OCI-M2 (cell line): ENCODE measurements around the gene IFI27L1.

Experiments
- DNase-seq: peaks from one replicate; lab custom pipeline; 2025; ENCODE audit not compliant: unreplicated experiment; lab: John Stamatoyannopoulos, UW

The IFI27L1 gene

DNA sequence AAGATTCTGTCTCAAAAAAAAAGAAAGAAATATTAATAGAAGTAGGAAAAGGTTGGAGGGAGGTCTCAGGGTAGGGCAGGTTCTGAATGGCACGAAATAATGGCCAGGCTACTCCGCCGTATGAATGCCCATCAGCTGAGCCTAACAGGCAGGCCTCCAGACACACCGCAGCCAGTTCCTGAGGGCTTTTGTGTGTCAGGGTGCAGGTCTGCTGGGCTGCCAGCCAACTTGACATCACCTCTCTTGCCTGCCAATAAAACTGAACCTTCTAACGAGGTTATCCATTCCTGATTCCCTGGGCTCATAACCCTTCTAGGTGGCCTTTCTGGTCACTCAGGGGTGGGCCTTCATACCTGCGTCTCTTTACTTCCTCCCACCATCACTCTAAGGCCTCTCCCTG lies 32.4 kb downstream of the IFI27L1 start:
- DNase-seq = no peak

DNA sequence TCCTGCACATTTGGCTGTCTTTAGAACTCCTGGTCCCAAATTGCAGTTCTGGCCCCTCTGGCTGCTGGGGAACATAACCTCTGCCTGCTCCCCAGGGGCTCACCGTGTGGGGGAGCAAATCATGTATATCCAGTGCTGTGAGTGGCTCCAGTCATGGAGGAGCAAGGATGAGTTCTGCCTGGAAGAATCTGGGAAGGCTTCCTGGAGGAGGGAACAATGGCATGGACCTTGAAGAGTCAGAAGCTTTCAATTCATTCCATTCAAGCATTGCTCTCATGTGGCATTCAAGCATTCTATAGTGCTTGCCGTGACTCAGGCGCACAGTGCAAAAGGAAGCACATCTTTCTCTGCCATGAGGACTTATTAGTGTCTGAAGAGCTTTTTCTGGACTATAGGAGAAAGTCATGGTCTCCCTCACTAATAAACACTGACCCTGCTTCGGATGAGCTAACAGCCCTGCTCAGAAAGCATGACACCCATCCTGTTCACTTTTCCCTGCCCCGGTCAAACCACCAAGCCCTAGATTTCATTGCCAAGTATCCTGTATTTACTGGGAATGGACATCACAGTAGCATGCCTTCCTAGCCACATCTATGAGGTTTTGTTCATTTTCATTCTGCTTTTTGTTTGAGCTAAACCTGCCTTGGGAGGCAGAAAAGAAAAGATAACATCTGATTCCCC lies 32.9 kb downstream of the IFI27L1 start:
- no peak for DNase-seq

DNA sequence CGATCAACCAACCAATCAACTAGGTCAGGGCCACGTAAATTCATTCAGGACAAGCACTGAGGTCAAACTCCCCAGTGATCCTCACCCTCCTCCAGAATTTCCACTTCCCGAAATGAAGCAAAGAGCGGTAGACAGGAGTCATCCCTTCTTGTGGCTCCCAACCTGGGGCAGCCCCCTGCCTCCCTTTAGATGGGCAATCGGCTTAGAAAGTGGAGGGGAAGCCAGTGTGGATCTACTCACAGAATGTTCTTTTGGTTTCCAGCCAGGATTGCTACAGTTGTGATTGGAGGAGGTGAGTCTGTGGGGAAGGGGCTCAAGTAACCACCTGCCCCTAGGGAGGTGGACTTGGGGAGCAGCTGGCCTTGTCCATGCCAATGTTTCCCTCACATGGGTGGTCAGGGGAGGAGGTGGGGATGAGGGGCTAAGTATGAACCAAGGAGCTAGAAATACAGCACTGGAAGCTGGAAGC lies 33.5 kb downstream of the IFI27L1 start:
- no peak for DNase-seq

DNA sequence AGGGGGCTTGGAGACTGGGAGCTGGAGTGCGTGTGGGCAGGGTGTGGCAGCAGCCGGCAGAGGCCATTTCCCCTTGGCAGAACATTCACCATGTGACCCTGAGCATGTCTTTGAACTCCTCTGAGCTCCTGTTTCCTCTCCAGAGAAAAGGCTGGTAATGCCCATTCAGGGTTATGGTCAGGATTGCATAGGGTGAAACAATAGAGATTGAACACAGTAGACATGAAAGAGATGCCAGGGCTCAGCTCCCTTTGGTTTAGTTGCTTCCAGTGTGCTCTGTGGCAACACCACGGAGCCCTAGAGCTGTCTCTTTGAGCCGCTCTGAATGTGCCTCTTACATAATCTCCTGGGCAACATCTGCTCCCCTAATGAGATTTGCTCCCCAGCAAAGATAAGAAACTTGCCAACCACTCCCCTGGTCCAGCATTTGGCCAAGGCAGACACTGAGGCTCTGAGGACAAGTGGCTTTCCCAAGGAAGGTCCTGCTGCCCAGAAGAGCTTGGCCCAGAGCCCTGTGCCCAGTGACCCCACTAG lies 34.0 kb downstream of the IFI27L1 start:
- no peak for DNase-seq

DNA sequence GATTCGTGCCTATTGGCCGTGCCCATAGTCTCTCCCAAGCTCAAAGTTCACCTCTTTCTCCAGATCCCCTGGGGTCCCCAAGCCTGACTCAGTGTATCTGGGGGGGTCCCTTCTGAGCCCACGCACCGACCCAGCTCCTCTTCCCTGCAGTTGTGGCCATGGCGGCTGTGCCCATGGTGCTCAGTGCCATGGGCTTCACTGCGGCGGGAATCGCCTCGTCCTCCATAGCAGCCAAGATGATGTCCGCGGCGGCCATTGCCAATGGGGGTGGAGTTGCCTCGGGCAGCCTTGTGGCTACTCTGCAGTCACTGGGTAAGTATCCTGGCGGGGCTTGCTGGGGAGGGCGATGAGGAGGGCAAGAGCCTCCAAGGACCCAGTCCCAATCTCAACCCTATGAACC lies 34.5 kb downstream of the IFI27L1 start:
- no peak for DNase-seq

DNA sequence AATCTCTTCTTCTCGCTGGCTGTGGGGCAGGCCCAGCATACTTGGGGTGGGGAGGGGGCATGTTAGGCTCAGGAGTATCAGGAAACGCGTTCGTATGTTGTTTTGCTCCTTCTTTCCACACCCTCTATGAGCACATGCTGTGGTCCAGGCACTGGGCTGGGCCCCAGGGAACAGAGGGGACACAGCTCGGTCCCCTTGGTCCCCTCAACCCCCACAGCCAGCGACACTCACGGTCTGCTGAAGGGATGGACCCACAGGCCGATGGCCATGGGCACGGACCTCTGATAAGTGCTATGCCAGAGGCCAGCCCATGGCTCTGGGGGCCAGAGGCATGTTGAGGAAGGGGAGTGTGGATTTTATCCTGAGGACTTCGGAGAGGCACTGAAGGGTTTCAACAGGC lies 35.6 kb downstream of the IFI27L1 start:
- DNase-seq = no peak

DNA sequence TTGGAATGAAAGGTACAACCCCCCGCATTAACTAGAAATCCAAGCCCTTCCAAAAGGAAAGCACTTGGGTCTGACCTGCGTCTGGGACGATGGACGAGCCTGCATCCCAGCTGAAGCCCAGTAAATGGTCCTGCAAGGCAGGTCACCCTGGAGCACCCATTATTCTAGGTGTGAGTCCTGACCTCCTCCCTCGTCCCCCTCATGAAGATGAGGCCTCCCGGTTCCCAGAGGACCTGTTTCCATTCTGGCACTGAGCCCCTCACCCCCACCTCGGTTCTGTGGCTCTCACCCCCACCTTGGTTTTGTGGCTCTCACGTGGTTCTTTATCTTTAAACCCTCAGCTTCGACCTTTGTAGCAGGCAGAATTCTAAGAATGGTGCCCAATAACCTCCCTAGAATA lies 36.7 kb downstream of the IFI27L1 start:
- no peak for DNase-seq

DNA sequence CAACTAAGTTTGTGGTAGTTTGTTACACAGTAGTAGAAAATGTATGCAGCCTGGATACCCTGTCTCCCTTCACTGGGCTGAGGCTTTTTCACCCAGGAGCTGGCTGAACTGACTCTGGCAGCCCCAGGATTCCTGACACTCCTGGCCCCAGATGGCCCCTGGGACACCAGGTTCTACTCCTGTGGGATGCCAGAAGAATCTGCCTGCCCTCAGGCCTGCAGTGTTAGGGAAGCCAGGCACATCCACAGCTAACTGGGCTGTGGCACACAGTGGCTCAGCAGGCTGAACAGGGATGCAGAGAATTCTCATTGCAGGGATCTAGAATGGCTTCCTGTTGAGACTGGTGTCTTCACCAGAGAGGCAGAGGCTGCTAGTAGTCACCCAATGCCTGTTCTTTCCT lies 38.0 kb downstream of the IFI27L1 start:
- no peak for DNase-seq

DNA sequence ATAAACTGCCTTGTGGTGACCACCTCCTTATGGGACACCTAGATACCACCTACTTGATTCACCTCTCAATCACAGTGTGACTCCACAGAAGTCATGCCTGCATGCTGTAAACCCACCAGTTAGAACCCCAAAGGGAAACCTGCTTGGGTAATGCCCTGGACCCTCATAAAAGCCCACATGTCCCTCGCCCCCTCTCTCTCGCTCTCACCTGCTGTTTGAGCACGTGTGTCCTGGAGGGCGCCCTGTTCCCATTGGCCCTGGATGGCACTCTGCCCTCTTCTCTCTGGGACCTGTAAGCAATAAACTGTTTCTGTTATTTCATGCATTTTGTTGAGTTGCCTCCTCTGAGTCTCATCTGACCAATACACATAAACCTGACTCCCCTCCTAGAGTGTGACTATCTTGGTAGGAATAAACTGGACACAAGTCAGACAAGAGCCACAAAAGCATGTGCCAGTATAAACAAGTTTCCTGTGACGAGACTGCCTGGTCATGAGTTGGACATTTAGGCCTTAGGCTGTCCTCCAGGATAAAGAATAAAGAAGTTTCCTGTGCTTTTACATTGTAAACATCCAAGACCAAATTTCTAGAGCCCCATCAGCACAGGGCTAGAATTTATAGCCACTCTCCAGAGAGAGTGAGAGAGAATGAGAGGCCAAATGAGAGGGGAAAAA lies 39.7 kb downstream of the IFI27L1 start:
- DNase-seq = no peak

DNA sequence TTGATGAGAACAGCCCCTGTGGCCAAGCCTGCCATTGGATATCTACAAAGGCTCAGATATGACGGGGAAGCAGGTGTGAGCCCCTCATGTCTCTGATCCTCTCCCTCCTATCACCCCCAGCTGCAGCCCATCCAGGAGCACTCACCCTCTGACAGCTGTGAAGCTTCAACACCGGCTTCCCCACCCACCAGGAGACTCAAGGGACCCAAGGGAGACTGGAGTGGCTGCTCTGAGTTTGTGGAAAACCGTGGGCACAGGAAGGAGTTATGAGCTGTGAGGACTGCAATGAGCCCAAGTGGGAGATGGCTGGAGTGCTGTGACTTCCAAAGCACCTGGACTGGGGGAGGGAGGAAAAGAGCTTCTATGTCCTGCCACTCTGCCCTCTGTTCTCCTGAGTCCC lies 40.4 kb downstream of the IFI27L1 start:
- DNase-seq = no peak

DNA sequence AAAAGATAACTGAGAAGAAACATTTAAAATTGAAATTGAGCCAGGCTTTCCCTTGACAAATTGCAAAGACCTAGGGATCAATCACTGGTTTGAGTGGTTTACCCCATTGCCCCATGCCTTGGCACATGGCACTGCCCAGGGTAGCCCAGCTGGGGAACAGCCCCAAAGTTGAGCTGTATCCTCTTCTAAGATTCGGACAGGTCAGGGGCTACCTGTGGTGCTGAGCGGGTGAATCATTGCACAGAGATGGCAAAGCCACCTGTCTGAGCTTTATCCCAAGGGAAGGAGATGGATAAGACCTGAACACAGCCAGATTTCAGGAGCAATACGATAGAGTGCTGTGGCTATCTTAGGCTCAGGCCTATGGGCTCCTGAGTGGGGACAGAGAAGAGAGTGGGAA lies 41.3 kb downstream of the IFI27L1 start:
- DNase-seq = no peak

DNA sequence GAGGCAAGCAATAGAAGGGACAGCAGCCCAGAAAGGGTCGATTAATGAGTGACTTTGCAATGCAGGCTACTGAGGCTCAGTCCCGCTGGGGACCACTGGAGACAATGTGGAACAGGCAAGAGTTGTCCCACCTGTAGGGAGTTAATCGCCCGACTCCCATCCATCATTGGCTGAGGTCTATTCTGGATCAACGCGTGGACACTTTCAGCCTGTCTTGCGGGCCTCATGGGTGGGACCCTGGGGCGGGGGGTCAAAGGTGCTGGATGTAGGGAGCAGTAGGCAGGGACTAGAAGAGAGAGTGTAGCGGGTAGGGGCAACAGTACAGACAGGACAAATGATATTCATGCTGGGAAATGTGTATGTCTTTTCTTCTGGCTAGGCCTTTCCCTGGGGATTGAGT lies 42.2 kb downstream of the IFI27L1 start:
- no peak for DNase-seq

DNA sequence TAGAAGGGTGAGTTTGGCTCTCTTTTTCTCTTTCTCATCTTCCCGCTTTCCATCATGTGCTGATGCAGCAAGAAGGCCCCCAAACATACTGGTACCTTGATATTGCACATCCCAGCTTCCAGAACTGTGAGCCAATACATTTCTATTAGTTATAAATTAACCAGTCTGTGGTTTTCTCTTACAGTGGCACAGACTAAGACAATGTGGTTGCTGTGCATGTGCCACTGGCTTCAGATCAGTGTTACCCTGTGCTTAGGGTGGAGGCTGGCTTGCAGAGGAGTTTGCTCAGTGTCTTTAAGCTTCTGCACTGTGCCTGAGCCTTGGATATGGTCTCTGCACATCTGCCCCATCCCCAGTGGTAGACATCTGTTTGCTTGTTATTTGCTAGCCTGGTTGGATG lies 42.8 kb downstream of the IFI27L1 start:
- no peak for DNase-seq

DNA sequence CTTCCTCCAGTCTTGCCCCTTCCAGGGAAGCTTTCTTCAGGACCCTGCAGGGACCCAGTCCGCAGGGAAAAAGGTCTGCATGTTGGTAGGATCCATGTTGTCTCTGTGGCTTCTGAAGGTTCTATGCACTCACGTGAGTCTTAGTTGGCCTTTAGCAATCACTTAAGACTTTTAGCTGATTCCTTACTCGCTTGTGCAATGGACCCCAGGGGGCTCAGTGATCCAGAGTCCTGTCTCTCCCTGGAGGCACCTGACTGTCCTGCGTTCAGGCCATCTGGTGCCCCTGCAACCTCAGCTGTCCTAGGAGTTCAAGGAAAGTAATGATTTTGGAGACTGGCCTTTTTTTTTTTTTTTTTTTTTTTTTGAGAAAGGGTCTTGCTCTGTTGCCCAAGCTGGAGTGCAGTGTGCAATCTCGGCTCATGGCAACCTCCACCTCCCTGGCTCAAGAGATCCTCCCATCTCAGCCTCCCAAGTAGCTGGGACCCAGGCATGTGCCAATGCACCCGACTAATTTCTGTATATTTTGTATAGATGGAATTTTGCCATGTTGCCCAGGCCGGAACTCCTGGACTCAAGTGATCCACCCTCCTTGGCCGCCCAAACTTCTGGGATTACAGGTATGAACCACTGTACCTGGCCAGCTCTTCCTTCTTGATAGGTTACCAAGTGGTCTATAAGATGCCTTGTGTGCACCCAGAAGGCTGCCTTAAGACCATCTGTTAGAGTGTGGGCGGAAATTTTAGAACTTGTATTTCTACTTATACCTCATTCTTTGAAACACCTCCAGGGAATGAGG lies 43.7 kb downstream of the IFI27L1 start:
- no peak for DNase-seq

DNA sequence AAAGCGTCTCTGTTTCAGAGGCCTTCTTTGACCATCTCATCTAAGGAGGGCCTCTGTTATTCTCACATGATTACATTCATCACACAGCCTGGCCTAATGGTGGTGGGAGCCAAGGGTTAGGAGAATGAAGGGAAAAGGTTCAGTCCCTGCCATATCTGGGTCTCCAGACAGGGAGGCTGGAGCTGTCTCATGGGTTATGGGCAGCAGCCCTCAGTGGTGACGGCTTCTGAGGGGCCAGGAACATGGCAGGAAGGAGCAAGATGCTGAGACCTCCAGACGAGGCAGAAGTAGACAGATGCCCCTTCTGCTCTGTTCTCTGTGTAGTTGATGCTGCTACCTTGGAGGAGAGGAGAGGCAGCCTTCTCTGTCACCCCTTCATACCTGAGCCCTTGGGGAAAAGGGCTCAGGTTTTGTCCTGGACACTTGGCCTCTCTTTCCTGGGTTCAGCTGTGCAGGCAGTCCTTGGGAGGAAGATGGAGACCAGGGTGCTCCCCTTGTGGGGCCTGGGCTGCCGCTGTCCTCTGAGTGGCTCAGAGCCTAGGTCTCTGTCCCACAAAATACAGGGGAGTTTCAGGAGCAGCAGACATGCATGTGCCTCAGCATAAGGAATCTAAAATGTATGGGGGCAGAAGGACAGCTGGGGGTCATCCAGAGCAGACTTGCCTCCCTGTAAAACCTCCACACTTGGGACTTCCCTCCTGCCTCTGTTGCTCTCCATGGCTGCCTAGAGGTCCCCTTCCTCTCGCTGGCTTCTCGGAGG lies 44.7 kb downstream of the IFI27L1 start:
- no peak for DNase-seq

DNA sequence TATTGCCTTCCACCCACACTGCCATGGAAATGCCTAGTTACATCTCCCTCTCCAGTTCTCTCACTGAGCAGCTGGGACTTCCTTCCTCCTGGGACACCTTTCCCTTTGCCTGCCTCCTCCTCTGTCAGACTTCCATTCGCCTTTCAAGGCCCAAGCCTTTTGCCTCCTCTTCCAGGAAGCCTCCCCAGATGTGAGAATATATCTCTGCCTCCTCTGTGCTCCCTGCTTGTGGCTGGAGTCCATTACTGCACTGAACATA lies 45.2 kb downstream of the IFI27L1 start:
- DNase-seq = no peak

DNA sequence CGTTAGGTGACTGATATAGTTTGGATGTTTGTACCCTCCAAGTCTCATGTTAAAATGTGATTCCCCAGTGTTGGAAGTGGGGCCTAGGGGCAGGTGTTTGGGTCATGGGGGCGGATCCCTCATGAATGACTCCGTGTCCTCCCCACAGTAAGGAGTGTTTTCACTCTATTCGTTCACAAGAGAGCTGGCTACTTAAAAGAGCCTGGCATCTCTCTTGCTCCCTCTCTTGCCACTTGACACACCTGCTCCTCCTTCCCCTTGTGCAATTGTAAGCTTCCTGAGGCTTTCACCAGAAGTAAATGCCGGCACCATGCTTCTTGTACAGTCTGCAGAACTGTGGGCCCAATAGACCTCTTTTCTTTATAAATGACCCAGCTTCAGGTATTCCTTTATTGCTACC lies 45.7 kb downstream of the IFI27L1 start:
- no peak for DNase-seq

DNA sequence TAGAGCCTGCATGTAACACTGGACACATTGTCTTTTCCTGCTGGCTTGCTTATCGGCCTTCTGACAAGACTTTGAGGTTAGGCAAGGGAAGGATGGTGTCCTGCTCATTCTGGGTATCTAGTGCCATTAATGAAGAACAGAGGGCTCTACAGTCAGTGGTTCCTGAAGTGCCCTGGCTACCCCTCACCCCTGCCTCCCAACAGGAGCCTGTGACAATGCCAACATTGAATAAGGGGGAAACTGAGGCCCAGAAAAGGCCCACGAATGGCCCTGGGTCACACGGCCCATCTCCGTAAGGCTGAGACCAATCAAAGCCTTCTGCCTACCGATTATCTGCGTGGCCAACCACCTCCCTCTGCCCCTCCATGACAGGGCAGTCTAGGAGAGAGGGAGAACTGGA lies 46.2 kb downstream of the IFI27L1 start:
- no peak for DNase-seq

DNA sequence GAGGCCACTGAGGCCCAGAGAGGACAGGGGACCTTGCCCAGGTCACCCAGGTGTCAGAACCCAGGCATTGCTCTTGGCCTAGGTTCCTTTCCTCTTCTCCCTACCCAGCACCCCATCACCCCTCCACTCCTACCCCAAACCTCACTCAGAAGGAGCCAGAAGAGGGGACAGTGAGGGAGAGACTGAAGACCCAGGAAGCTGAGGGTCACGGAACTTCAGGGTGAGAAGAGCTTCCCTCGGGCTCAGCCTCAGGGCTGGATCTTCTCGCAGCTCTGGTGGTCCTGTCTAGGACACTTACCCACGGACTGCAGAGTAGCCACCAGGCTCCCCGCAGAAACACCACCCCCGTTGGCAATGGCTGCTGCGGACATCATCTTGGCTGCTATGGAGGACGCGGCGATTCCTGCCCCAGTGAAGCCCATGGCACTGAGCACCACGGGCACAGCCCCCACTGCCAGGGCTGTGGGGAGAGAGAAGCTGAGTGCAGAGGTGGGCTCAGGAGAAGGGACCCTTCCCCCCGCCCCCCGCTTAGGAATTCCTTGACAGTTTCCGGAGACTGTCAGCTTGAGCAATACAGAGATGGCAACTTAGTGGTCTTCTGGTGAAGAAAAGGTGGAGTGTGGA lies 47.2 kb downstream of the IFI27L1 start:
- no peak for DNase-seq

DNA sequence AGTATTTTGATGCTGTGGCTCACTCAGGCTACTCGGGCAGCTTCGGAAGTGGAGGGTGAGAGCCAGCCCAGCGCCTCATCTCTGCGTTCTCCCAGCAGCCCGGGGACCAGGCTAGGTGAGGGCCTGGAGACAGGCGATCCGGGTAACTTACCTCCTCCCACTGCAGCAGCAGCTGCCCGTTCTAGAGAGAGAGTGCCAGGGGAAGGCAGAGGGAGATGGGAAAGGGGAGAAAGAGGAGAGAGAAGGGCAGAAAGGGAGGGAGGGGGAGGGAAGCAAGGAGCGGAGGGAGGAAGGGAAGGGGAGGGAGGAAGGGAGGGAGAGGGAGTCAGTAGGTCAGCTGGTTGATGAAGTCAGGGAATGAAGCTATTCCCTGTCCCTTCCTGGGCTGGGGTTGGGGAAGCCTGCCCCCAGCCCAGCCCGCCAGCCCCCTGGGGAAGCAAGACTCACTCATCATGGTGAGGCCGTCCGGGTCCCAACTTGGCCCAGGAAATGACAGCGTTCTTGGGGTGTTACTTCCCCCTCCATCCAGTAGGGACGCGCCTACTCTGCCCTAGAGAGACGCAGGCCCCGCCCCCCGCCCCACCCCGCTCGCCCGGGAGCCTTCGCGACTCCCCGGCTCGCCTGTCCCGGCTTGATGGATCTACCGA lies 48.1 kb downstream of the IFI27L1 start, which contains the start of gene IFI27L2:
TSS of gene IFI27L2 (minus strand) at position 494 of the 647 bp plus-strand sequence. CDS start at position 454, 40 bp downstream.
- no peak for DNase-seq
